Activated gamma-delta T cell (primary cell): ENCODE data around the gene MAD1L1.
"Not testable (repeated sequence)": the region's sequence is repeated elsewhere in the genome, so short reads cannot be mapped to it uniquely, and the experiment has no call there.

ENCODE experiments used
- DNase-seq: peaks from one replicate; lab custom pipeline; 2025; lab: John Stamatoyannopoulos, UW
- total RNA-seq, 2 donors: gene quantifications; one replicate each; lab custom pipeline; 2026; lab: John Stamatoyannopoulos, UW

MAD1L1 gene
- 5.8 to 11.5 reads per million in 2 donors for total RNA-seq

DNA sequence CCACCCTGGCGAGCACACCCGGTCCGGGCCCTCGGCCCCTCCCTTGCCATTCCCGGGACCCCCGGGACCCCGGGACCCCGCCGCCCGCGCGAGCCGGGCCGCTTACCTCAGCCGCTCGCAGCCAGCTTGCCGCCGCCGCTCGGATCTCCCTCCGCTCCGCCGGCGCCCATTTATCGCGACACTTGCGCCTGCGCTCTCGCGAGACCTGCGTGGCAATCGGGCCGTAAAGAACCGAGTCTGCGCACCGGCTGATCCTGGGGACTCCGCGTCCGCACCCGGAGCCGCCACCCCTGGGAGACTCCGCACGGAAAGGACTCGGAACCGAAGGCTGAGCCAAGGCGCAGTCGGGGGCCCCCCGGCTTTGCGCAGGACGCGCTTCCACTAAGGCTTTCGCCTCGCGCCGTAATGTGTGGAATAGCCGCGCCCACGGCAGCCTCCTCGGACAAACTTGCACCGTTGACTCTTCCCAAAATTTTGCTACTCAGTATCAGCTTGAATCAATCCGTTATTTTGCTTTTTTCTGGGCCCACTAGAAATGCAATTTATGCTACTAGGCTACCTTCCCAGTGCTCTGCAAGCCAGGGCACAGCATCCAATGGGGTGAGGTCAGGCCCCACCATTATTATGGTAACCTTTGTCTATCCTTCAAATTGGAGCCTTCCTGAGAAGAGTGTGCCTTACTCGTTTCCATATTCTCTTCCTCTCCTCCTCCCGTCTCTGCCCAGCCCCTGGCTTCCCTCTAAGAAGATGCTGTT, at the start of gene MAD1L1:
MAD1L1 (minus strand) TSS at position 180 of the 755 bp plus-strand sequence. CDS start 2,812 bp downstream, outside the sequence.
- peak; percentile 80 for DNase-seq

DNA sequence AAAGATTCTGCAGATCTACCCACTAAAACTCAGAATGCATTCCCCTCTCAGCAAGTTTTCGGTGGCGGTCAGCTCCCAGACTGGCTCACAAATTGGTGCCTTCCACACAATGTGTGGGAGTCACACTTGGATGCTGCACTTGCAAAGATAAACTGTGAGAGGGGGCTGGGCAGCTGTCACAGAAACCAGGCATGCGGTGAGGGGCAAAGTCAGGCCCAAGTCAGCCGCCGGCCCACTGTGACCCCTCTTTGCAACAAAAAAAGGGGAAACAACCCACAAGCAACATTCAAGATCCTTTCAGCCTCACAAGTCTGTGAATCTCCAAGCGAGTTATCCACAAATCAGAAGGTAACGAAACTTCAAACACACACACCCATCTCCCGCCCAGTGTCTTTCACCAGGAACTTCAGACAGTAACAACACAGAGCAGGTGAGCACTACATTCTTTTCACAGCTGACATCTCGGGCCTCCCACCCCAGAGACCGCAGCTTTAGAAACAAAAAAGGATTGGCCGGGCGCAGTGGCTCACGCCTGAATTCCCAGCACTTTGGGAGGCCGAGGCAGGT, 49.5 kb upstream of the MAD1L1 start:
- DNase-seq = no peak

DNA sequence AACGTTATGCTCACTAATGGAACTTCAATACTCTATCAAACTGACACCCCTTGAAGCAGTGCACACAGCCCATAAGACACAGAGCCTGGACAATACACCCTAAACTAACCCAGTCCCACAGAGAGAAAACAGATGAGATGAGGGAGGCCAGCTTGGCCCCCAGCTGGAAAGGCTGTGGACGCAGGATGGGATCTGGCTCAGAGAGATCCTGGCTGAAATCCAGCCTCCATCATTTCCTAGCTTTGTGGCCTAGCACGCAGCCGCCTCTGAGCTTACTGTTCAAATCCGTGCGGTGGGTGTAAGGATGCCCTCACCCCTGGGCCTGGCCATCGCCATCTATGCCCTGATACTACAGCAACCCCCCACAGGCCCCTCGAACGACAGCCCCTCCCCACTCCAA, 48.8 kb upstream of the MAD1L1 start:
- no peak for DNase-seq

DNA sequence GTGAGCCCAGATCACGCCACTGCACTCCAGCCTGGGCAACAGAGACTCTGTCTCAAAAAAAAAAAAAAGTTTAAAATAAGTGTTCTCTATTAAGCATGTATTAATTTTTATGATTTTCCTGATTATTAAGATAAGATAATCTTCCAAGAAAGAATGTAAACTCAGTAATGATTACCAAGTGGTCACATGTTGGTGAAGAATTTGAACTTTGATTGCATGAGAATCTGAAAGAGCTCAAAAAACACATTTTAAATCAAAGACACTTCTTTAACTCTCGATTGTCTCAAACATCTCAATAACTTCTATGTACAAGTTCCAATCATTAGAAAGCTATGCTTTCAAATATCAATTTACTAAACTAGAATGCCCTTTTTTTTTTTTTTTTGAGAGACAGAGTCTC, 47.7 kb upstream of the MAD1L1 start:
- no peak for DNase-seq

DNA sequence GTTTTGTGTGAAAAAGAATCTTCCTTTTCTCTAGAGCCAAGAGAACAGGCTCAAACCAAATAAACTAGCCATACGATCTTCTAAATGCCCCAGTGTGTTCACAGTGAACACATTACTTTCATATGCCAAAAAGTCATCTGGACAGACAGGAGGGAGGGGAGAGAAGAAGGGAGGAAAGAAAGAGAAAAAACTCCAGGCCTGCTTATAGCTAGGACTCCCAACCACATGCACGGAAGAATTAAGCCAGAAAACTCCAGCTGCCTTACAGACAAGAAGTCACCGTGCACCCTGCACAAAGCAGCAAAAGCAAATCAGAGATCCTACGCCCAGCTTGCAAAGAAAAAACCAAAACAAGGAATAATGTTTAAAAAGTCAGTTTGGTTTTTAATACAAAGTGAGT, 47.2 kb upstream of the MAD1L1 start:
- no peak for DNase-seq

DNA sequence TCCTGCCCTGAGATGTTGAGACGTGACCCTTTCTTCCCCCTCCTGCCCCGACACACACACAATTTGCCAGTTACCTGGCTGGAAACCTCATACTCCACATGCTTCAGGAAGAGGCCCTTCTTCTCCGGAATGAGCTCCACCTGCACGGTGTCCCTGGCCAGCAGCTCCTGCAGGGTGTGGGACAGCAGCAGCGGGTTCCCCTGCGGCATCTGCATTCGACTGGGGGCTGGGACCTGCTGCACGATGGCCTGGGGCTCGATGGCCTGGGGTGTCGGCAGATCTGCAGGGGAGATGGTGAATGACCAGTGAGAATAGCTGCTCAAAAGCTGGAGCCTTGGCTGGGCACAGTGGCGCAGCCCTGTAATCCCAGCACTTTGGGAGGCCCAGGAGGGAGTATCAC, 45.3 kb upstream of the MAD1L1 start:
- no peak for DNase-seq

DNA sequence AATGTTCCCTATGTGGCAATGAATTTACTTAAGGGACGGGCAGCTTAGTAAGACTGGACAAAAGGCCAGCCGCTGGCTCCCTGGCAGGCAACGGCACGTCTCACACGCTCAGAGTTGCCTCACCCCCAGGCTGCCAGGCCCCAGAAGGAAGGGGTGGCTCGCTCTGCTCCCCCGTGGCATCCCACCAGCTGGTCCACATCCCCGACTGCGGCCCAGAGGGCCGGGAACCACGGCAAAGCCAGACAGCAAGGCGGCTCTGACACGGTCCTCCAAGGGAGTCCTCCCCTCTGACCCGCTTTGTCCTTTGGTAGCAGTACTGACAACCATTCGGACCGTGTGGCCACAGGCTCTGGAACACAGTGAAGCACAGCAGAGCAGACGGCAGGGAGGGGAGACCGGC, 43.4 kb upstream of the MAD1L1 start:
- no peak for DNase-seq

DNA sequence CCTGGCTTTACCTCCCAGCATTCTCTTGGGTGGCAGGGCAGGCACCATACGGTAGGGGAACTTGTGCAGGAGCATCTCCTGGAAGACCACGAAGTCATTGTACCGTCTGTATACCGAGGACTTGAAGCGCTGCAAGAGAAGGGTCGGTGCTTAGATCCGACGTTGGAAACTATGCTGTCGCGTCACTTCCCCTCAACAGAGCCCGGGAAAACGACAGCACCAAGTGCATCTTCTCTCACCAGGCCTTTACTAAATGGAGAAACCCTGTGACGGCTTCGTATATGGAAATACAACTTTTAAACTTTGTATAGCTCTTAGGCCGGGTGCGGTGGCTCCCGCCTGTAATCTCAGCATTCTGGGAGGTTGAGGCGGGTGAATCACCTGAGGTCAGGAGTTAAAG, 42.4 kb upstream of the MAD1L1 start:
- DNase-seq = no peak

DNA sequence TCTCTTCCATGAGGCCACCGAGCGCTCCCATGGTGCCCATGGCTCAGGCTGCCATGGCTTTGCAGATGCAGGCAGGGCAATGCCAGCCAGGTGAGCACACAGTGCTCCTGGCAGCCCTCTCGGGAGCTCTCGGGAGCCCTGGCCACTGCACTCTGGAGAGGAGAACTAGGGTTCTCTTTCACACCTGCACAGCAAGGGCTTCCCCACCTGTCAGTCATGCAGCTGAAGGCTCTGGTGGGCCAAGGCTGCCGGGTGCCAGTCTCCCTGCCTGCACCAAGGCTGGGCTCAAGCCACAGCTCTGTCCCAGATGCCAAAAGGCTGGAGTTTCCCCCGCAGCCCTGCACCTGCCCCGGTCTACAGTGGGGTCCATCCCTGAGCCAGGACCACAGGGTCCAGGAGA, 41.9 kb upstream of the MAD1L1 start:
- no peak for DNase-seq

DNA sequence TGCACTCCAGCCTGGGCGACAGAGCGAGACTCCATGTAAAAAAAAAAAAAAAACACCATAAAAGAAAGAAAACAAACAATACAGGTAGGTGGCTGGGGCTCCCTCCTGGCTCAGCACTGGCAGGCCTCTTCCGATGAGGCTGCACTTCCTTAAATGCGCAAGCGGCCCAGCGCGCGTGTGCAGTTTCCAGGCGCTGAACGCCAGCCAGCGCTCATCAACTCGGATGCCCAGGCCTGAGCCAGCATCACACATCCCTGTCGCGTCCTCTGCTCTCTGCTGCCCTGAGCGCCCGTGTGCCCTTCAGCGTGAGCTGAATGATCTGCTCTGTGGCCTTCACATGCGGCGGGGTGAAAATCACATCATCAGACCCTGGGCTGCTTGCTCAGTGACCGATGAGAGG, 41.1 kb upstream of the MAD1L1 start:
- DNase-seq = no peak

DNA sequence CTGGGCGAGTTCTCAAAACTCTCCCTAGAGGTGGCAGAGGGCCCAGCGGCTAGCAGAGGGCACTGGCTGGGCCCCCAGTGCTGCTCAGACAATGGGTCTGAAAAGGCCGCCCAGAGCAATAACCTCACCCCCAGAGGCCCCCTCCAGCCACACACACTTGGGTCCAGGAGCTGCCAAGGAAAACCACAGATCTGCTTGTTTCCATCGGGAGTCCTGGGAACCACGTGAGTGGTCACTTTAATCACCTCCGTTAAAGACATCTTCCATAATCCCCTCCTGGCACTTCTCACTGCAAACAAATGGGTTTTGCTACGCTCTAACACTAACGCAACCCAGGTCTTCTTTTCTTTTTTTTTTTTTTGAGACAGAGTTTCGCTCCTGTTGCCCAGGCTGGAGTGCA, 39.3 kb upstream of the MAD1L1 start:
- DNase-seq = no peak

DNA sequence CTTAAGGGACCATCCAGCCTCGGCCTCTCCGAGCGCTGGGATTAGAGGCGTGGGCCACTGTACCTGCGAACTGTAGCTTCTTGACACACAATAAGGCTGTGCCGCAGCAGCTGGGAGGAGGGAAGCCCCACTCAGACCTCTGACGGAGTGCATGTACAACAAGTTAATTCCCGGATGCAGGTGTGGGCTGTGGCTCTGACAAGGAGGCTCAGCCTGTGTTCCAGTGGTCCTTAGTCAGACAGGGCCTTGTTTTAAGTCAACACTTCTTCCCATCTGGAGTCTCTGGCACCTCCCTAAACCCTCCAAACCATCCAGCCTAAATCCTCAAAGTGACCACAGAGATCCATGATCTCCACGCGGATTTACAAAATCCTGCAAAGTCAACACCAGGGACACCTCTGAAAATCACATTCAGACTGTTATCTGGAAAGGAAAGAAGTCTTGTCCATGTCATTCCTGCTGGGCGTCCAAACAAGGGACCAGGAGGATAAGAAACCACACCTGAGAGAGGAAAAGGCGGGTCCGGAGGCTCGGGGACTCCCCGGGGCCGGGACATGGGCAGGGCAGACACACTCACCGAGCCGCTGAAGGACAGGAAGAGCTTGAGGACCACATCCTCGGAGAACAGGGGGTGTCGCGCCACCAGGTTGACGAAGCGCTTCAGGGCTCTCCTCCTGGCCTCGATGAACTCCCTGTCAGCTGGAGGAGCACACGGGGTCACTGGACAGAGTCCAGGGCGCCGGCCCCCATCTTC, 38.7 kb upstream of the MAD1L1 start:
- DNase-seq = no peak

DNA sequence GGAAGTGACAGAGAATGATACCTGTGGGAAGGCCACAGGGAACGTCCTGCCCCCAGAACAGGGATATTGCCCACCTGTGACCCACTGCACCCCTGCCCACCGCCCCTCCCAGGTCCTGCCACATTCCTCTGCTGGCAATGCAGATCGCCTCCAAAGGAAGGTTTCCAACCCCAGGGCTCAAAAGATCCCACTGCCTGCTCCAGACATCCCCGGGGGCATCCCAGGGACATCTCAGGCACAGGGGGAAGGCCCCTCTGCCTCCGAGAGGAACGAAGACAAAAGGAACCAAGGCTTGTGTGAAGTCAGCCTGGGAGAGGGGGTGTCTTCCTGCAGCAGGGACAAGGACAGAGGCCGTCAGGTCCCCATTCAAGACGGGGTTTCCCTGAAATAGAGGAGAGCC, 37.8 kb upstream of the MAD1L1 start:
- no peak for DNase-seq

DNA sequence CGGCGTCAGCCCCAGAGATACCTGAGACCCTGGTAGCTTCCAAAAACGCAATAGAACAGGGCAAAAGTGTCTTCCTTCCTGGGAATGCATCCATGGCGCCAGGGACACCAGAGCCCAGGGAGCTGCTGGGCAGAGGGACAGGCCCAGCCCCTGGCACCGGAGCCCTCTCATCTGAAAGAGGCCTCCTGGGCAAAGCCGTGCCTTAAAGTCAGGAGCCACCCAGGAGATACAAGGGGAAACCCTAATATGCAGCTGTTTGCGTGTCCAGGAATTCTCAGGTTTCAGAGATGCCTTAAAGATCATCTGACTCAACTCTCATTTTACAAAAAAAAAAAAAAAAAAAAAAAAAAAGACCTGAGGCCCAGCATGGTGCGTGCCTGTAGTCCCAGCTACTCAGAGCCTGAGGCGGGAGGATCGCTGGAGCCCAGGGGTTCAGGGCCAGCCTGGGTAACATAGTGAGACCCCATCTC, 37.3 kb upstream of the MAD1L1 start:
- DNase-seq = no peak

DNA sequence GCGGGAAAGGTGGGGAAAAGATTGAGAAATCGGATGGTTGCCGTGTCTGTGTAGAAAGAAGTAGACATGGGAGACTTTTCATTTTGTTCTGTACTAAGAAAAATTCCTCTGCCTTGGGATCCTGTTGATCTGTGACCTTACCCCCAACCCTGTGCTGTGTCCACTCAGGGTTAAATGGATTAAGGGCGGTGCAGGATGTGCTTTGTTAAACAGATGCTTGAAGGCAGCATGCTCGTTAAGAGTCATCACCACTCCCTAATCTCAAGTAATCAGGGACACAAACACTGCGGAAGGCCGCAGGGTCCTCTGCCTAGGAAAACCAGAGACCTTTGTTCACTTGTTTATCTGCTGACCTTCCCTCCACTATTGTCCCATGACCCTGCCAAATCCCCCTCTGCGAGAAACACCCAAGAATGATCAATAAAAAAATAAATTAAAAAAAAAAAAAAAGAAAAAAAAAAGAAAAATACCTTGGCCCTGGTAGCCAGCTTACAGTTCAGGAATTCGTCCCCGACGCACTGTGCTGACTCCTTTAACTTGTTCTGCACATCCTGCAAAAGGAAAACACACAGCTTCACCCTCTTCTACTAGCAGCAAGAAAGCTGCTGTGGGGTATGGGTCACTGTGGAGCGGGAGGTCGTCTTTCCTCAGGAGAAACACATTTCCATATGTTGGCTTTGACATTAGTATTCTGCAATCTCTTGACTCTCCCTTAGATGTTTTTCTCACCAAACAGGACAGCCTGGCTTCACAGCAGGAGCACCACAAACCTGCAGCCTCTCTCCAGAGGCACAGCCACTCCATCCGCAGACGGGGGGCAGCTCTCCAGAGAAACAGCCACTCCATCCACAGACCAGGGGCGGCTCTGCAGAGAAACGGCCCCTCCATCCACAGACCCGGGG, 36.6 kb upstream of the MAD1L1 start:
- not testable (repeated sequence) for DNase-seq

DNA sequence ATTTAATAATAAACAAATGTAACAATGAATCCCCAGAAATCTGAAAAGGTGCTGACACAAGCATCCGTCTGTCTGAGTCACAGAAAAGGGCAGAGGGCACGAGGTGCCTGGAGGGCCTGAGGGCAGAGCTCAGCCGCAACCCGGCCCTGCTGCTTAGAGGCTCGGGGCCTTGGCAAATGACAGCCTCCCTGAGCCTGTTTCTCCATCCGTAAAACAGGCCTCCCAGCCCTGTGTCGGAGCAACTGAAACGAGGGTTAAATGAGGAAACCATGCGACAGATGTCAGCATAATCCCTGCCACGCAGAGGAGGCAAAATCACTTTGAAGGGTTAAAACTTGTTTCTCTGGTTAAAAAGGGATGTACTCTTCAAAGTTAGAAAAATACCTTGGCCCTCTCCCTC, 34.2 kb upstream of the MAD1L1 start:
- DNase-seq = no peak

DNA sequence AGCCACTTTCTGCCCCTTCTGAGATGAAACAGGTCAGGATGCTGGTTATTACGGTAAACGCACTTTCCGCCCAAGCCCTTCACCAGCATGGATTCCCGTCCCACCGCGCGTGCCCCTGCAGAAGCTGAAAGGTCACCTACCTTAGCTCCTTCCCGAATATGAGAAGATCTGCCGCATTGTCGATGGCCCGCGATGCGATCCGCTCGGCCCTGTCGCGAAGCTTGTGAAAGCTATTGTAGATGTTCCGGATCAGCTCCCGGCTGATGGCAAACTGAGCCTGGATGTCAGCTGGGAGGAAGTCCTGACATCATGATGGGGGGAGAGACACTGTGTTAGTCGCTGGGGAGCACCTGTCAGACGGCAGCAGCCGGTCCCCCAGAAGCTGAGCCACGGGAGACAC, 31.4 kb upstream of the MAD1L1 start:
- DNase-seq = no peak

DNA sequence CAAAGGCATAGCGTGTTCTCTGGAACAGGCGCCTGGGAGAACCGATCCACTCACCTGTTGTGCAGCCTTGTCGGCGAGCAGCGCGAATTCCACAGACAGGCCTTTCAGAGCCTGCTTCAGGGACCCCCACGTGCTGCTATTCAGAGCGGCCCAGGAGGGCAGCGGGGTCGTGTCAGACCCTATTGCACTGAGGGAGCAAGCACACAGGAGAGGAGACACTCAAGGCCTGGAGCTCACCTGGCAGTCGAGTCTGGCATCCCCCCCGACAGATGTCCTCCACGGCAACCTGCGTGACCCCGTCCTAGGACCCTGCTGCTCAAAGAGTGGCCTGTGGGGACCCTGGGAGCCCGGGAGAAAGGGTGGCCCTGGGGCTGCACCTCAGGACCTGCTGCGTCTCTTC, 30.4 kb upstream of the MAD1L1 start:
- DNase-seq = no peak

DNA sequence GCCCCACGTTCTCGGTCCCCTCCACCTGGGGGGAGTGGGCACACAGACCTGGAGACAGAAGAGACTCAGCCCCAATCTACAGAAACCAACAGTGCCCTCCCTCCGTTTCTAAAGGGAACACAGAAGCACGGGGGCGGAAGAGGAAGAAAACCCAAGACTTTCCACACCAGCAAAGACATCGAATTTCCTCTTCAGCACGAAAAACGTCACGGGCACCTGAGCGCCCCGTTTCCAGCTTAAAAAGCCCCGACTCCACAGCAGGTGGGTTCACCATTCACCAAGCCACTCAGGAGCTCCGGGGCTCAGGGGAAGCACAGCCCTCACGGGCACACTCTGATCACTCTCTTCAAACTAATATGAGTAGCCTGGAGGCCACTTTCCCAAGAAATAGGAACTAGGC, 28.9 kb upstream of the MAD1L1 start:
- no peak for DNase-seq

DNA sequence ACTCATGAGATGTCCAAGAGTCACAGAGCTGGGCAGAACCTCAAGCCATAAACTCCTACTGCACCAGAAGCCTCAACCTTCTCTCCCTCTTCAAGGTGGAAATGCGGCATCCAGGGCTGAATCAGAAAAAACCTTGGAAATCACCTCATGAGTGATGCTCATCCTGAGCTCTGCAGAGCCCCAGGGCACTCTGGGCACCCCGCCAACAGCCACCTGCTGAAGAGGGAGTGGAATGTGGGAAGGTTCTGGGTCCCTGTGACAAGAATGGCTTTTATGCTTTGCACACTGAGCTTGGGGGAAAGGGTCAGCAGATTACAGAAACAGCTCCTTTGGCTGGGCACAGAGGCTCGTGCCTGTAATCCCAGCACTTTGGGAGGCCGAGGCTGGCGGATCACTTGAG, 28.1 kb upstream of the MAD1L1 start:
- DNase-seq = no peak

DNA sequence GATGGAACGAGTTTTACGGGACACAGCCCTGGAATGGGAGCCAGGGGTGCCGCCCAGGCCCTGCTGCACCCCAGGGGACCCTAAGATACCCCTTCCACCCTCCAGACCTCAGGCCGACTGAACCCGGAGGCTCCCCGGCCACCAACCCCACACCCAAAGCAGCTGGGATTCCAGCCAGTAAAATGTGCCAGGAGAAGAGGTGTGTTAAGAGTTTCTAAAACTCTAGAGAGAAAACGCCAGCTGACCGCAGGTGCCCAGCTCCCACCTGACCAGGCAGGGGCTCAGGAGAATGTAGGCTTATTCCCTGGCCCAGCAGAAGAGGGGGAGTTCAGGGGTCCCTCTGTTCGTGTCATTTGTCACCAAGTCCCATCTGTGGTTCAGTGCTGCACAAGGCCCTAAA, 26.7 kb upstream of the MAD1L1 start:
- no peak for DNase-seq
